HepG2 (cell line): ENCODE data around the gene KDM4E.
"Not testable (repeated sequence)": the region's sequence is repeated elsewhere in the genome, so short reads cannot be mapped to it uniquely, and the experiment has no call there.

ENCODE experiments used
- GATAD2A ChIP-seq: IDR thresholded peaks from 2 replicates; pipeline ENCODE4 v1.6.1; 2016
- HMG20A ChIP-seq: IDR thresholded peaks from 2 replicates; pipeline ENCODE4 v1.6.1; 2016; ENCODE audit warnings: borderline replicate concordance
- NCOA2 ChIP-seq: sonication (generic); formaldehyde crosslinking; IDR thresholded peaks from 2 replicates; pipeline ENCODE4 v1.8.0; 2022; ENCODE audit warnings: inconsistent platforms
- POLR2AphosphoS5 ChIP-seq: IDR thresholded peaks from 2 replicates; pipeline ENCODE4 v1.6.1; 2012; ENCODE audit warnings: low read depth, low read length
- RBM22 ChIP-seq: fragments of 200-400 bp; formaldehyde crosslinking; optimal IDR thresholded peaks from 2 replicates; pipeline ENCODE3; 2017; ENCODE audit warnings: mild to moderate bottlenecking, low read length, moderate library complexity
- SATB2 ChIP-seq: sonication (generic); formaldehyde crosslinking; IDR thresholded peaks from 2 replicates; pipeline ENCODE4 v1.5.0; 2020; ENCODE audit warnings: missing genetic modification reagents
- ZNF598 ChIP-seq: sonication (generic); formaldehyde crosslinking; IDR thresholded peaks from 2 replicates; pipeline ENCODE4 v1.5.1; 2020; ENCODE audit warnings: mild to moderate bottlenecking, missing genetic modification reagents, borderline replicate concordance
- TF ChIP-seq, protein P1 (sequence below): sonication (generic); formaldehyde crosslinking; IDR thresholded peaks from 2 replicates; pipeline ENCODE4 v1.5.0; 2020; ENCODE audit warnings: mild to moderate bottlenecking, missing genetic modification reagents, moderate library complexity
- TF ChIP-seq, protein P2 (sequence below): sonication (generic); formaldehyde crosslinking; IDR thresholded peaks from 2 replicates; pipeline ENCODE4 v1.4.0; 2020; ENCODE audit warnings: missing genetic modification reagents

DNA sequence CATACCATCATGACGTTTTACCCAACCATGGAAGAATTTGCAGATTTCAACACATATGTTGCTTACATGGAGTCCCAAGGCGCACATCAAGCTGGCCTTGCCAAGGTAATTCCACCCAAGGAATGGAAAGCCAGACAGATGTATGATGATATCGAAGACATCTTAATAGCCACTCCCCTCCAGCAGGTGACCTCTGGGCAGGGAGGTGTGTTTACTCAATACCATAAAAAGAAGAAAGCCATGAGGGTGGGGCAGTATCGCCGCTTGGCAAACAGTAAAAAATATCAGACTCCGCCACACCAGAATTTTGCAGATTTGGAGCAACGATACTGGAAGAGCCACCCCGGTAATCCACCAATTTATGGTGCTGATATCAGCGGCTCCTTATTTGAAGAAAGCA lies 536 bp downstream of the KDM4E start:
- TF ChIP-seq HMG20A; SATB2; NCOA2 (CRISPR knock-in tag); POLR2AphosphoS5; GATAD2A (CRISPR knock-in tag); RBM22; ZNF598 (CRISPR knock-in tag): not testable (repeated sequence)
- TF ChIP-seq, protein P1, sequence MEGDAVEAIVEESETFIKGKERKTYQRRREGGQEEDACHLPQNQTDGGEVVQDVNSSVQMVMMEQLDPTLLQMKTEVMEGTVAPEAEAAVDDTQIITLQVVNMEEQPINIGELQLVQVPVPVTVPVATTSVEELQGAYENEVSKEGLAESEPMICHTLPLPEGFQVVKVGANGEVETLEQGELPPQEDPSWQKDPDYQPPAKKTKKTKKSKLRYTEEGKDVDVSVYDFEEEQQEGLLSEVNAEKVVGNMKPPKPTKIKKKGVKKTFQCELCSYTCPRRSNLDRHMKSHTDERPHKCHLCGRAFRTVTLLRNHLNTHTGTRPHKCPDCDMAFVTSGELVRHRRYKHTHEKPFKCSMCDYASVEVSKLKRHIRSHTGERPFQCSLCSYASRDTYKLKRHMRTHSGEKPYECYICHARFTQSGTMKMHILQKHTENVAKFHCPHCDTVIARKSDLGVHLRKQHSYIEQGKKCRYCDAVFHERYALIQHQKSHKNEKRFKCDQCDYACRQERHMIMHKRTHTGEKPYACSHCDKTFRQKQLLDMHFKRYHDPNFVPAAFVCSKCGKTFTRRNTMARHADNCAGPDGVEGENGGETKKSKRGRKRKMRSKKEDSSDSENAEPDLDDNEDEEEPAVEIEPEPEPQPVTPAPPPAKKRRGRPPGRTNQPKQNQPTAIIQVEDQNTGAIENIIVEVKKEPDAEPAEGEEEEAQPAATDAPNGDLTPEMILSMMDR: not testable (repeated sequence)
- TF ChIP-seq, protein P2, sequence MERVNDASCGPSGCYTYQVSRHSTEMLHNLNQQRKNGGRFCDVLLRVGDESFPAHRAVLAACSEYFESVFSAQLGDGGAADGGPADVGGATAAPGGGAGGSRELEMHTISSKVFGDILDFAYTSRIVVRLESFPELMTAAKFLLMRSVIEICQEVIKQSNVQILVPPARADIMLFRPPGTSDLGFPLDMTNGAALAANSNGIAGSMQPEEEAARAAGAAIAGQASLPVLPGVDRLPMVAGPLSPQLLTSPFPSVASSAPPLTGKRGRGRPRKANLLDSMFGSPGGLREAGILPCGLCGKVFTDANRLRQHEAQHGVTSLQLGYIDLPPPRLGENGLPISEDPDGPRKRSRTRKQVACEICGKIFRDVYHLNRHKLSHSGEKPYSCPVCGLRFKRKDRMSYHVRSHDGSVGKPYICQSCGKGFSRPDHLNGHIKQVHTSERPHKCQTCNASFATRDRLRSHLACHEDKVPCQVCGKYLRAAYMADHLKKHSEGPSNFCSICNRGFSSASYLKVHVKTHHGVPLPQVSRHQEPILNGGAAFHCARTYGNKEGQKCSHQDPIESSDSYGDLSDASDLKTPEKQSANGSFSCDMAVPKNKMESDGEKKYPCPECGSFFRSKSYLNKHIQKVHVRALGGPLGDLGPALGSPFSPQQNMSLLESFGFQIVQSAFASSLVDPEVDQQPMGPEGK: not testable (repeated sequence)
